Neural cell (in vitro differentiated cells): ENCODE measurements around the gene APOC3. TPM values are rescaled to one million over a fixed set of nuclear protein-coding genes. Genes with fewer than 3 reads are reported as not detected.

Experiments
- H2AFZ ChIP-seq: fragments of 200-600, 300-800 bp; sonication (generic), shearing (Covaris generic); 2 replicates; pipeline ENCODE4 v1.6.0; 2014; ENCODE audit warnings: low read depth, mild to moderate bottlenecking, antibody characterized with exemption, low read length, moderate library complexity
- H3F3A ChIP-seq: fragments of 200-600 bp; shearing (Covaris generic); 2 replicates; pipeline ENCODE4 v1.6.1; 2016; ENCODE audit warnings: mild to moderate bottlenecking, moderate library complexity, mixed read lengths, antibody characterized with exemption, low read length; ENCODE audit not compliant: insufficient read depth, poor library complexity, severe bottlenecking
- H3K27ac ChIP-seq: fragments of 200-600, 300-800 bp; sonication (generic), shearing (Covaris generic); 2 replicates; pipeline ENCODE4 v1.5.1; 2014; ENCODE audit warnings: mild to moderate bottlenecking, low read length, moderate library complexity
- H3K27me3 ChIP-seq: fragments of 300-800, 200-600 bp; sonication (generic), shearing (Covaris generic); 2 replicates; pipeline ENCODE4 v1.6.0; 2014; ENCODE audit warnings: mild to moderate bottlenecking, low read depth, low read length, moderate library complexity; ENCODE audit not compliant: insufficient read depth
- H3K36me3 ChIP-seq: fragments of 300-800, 200-600 bp; sonication (generic), shearing (Covaris generic); 2 replicates; pipeline ENCODE4 v1.5.1; 2014; ENCODE audit warnings: mild to moderate bottlenecking, antibody characterized with exemption, low read length, moderate library complexity; ENCODE audit not compliant: insufficient read depth
- H3K4me2 ChIP-seq: fragments of 300-800, 200-600 bp; sonication (generic), shearing (Covaris generic); 2 replicates; pipeline ENCODE4 v1.6.0; 2014; ENCODE audit warnings: mild to moderate bottlenecking, low read length
- H3K4me3 ChIP-seq: fragments of 300-800, 200-600 bp; sonication (generic), shearing (Covaris generic); 2 replicates; pipeline ENCODE4 v1.5.1; 2014; ENCODE audit warnings: mild to moderate bottlenecking, low read length, moderate library complexity
- H3K79me2 ChIP-seq: fragments of 200-600 bp; shearing (Covaris generic); replicated peaks from 2 replicates; pipeline ENCODE4 v1.6.0; 2014; ENCODE audit warnings: mild to moderate bottlenecking, low read length, moderate library complexity; ENCODE audit not compliant: insufficient read depth
- H3K9ac ChIP-seq: fragments of 300-800, 200-600 bp; sonication (generic), shearing (Covaris generic); 2 replicates; pipeline ENCODE4 v1.6.1; 2016; ENCODE audit warnings: mild to moderate bottlenecking, low read length, mixed read lengths
- H3K9me2 ChIP-seq: fragments of 200-600 bp; shearing (Covaris generic); 2 replicates; pipeline ENCODE4 v1.6.1; 2016; ENCODE audit warnings: mild to moderate bottlenecking, low read length, mixed read lengths; ENCODE audit not compliant: insufficient read depth
- H3K9me3 ChIP-seq: fragments of 200-600, 300-800 bp; sonication (generic), shearing (Covaris generic); 2 replicates; pipeline ENCODE4 v1.6.1; 2016; ENCODE audit warnings: mild to moderate bottlenecking, mixed run types, low read length, moderate library complexity, mixed read lengths
- H4K20me1 ChIP-seq: fragments of 200-600 bp; shearing (Covaris generic); 2 replicates; pipeline ENCODE4 v1.6.1; 2016; ENCODE audit warnings: mild to moderate bottlenecking, mixed run types; ENCODE audit not compliant: insufficient read depth
- CTCF ChIP-seq: fragments of 450-650 bp; IDR thresholded peaks from 2 replicates; pipeline ENCODE4 v1.5.1; 2014; ENCODE audit warnings: antibody characterized with exemption, mild to moderate bottlenecking, moderate library complexity; ENCODE audit not compliant: poor library complexity, severe bottlenecking
- EP300 ChIP-seq: fragments of 450-650 bp; conservative IDR thresholded peaks from 2 replicates; pipeline ENCODE4 v1.6.1; 2014; ENCODE audit warnings: antibody characterized with exemption, mild to moderate bottlenecking, moderate library complexity; ENCODE audit not compliant: poor library complexity, severe bottlenecking
- EZH2 ChIP-seq: fragments of 200-600, 300-800 bp; shearing (Covaris generic), sonication (generic); IDR thresholded peaks from 2 replicates; pipeline ENCODE4 v1.6.1; 2014; ENCODE audit warnings: antibody characterized with exemption, low read length, borderline replicate concordance, mild to moderate bottlenecking; ENCODE audit not compliant: insufficient read depth, poor library complexity, severe bottlenecking
- MXI1 ChIP-seq: fragments of 450-650 bp; conservative IDR thresholded peaks from 2 replicates; pipeline ENCODE4 v1.6.1; 2014; ENCODE audit warnings: antibody characterized with exemption, mild to moderate bottlenecking; ENCODE audit not compliant: poor library complexity, severe bottlenecking
- POLR2AphosphoS5 ChIP-seq: IDR thresholded peaks from 2 replicates; pipeline ENCODE4 v1.6.1; 2012
- RAD21 ChIP-seq: fragments of 450-650 bp; conservative IDR thresholded peaks from 2 replicates; pipeline ENCODE4 v1.6.1; 2014; ENCODE audit warnings: antibody characterized with exemption, mild to moderate bottlenecking, moderate library complexity
- REST ChIP-seq: IDR thresholded peaks from 2 replicates; pipeline ENCODE4 v1.6.1; 2012; ENCODE audit warnings: borderline replicate concordance
- SMC3 ChIP-seq: fragments of 450-650 bp; conservative IDR thresholded peaks from 2 replicates; pipeline ENCODE4 v1.6.1; 2014; ENCODE audit warnings: antibody characterized with exemption, mild to moderate bottlenecking, moderate library complexity; ENCODE audit not compliant: poor library complexity
- TAF1 ChIP-seq: IDR thresholded peaks from 2 replicates; pipeline ENCODE4 v1.6.1; 2012; ENCODE audit warnings: low read depth
- polyA plus RNA-seq: library from polyadenylated mRNA; depleted of rRNA; stranded (reverse); fragments of >200 nt; gene quantifications from 2 replicates; pipeline ENCODE4 v1.2.3, GENCODE V29; 2014

APOC3 gene
- polyA plus RNA-seq, 1 donor from 2014 or later, result not detected

DNA sequence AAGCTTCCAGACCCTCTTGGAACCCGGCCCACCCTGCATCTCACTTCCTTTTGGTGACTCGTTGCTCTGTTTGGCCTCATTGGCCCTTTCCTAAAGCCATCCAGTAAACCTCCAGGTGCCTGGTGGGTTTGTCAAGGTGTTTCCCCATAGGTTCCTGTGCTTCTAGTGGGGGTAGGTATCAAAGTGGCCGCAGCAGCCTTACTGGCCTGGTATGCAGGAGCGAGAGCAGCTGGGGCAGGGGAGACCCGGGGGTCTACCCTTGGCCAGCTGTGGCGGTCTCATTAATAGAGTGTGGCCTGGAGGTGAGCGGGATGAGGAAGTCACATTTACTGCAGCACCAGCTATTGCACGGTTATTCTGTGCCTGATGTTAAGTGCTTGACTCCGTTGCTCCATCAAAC, 10.7 kb upstream of the APOC3 start:
- TF ChIP-seq TAF1, result no peak
- TF ChIP-seq RAD21, result no peak
- no peak for TF ChIP-seq EP300
- TF ChIP-seq MXI1, result no peak
- TF ChIP-seq REST, result no peak
- no peak for TF ChIP-seq POLR2AphosphoS5
- no peak for TF ChIP-seq SMC3
- no peak for TF ChIP-seq EZH2
- TF ChIP-seq CTCF, result no peak
- Histone ChIP-seq H3K27ac (no peak overlapping the region), H3K4me2 (no peak overlapping the region), H3K27me3 (no peaks in the 10 kb centered on the region), H3K4me3 (no peak overlapping the region), H2AFZ (no peak overlapping the region), H3K9me3 (no peaks in the 10 kb centered on the region), H3K79me2 (no peaks in the 10 kb centered on the region), H3K9ac (no peak overlapping the region), H3K9me2 (no peaks in the 10 kb centered on the region), H3F3A (no peaks in the 10 kb centered on the region), H3K36me3 (no peaks in the 10 kb centered on the region), H4K20me1 (no peaks in the 10 kb centered on the region)

DNA sequence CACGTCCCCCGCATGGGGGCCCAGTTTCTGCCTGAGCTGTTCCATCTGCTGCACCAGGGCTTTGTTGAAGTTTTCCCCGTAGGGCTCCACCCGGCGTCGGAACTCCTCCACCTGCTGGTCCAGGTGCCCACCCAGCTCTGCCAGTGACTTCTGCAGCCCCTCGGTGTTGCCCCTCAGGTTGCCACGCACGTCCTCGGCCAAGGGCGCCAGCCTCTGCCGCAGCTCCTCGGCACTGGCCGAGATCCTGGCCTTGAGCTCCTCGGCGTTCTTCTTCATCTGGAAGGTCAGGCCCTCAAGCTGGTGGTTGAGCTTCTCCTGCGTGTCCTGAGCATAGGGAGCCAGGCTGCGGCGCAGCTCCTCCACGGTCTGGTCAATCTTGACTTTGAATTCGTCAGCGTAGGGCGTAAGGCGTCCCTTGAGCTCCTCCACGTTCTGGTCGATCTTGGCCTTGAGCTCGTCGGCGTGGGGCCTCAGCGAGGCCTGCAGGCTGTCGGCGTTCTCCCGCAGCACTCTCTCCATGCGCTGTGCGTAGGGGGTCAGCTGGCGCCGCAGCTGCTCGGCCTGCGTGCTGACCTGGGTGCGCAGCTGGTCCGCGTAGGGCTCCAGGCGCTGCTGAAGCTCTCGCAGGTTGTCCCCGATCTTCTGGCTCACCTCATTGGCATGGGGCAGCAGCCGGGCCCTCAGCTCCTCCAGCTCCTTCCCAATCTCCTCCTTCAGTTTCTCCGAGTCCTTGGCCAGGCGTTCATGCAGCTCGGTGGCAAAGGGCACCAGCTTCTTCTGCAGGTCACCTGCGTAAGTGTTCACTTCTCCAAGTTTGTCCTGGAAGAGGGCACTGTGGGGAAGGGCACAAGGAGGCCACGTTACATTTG, 8.4 kb upstream of the APOC3 start:
- TF ChIP-seq RAD21, result no peak
- no peak for TF ChIP-seq REST
- Histone ChIP-seq H3K9ac (no peak overlapping the region), H3F3A (no peaks in the 10 kb centered on the region), H3K79me2 (no peaks in the 10 kb centered on the region), H4K20me1 (no peaks in the 10 kb centered on the region), H3K4me2 (no peak overlapping the region), H3K9me2 (no peaks in the 10 kb centered on the region), H3K27me3 (no peaks in the 10 kb centered on the region), H2AFZ (no peak overlapping the region), H3K27ac (no peak overlapping the region), H3K4me3 (no peak overlapping the region), H3K36me3 (no peaks in the 10 kb centered on the region), H3K9me3 (no peaks in the 10 kb centered on the region)
